Retinal pigment epithelial cell (primary cell): ENCODE results near the gene HUNK.

Source experiments
- DNase-seq: peaks from one replicate; pipeline ENCODE4 v3.0.0-alpha.2; 2010; ENCODE audit warnings: low read depth
- H3K4me3 ChIP-seq: 2 replicates; pipeline ENCODE4 v1.5.1; 2011; ENCODE audit warnings: mild to moderate bottlenecking, low read length, control low read depth, moderate library complexity
- TF ChIP-seq, protein P1 (sequence below): conservative IDR thresholded peaks from 2 replicates; pipeline ENCODE4 v1.5.1; 2011; ENCODE audit warnings: low read depth, low read length, control low read depth, inconsistent platforms

The HUNK gene

GRCh38 chr21:31928656-31929055 lies 55.8 kb downstream of the HUNK start:
- H3K4me3 ChIP-seq: no peak overlapping the region
- DNase-seq: no peak
- TF ChIP-seq, protein P1, sequence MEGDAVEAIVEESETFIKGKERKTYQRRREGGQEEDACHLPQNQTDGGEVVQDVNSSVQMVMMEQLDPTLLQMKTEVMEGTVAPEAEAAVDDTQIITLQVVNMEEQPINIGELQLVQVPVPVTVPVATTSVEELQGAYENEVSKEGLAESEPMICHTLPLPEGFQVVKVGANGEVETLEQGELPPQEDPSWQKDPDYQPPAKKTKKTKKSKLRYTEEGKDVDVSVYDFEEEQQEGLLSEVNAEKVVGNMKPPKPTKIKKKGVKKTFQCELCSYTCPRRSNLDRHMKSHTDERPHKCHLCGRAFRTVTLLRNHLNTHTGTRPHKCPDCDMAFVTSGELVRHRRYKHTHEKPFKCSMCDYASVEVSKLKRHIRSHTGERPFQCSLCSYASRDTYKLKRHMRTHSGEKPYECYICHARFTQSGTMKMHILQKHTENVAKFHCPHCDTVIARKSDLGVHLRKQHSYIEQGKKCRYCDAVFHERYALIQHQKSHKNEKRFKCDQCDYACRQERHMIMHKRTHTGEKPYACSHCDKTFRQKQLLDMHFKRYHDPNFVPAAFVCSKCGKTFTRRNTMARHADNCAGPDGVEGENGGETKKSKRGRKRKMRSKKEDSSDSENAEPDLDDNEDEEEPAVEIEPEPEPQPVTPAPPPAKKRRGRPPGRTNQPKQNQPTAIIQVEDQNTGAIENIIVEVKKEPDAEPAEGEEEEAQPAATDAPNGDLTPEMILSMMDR: no peak

DNA sequence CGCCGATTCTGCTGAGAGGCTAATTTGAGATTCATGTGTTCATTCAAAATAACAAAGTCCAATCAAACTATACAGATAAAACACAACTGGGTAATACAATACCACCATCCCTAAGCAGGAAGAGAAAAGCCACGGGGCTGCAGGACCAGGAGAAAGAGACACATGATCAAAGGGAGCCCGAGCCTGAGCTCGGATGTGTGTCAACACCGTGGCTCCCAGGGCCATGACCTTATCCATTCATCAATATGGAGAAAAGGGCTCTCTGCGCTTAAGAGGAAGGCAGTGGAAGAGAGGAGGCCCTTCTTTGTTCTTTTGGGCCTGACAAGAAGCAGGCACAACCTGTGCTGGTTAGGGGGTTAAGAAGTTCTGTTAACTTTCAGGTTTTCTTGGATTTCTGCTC lies 56.7 kb downstream of the HUNK start:
- no peak overlapping the region for H3K4me3 ChIP-seq
- TF ChIP-seq, protein P1: no peak

GRCh38 chr21:31930001-31930400 lies 57.2 kb downstream of the HUNK start:
- no peak for DNase-seq
- no peak overlapping the region for H3K4me3 ChIP-seq
- TF ChIP-seq, protein P1: no peak

More for the DNA sequence above, 56.7 kb downstream of the HUNK start:
- DNase-seq: no peak

- TF ChIP-seq, protein P1: no peak
- DNase-seq: no peak
- H3K4me3 ChIP-seq: no peak overlapping the region
Measured at GRCh38 chr21:31931644-31932469, 59.0 kb downstream of the HUNK start.

- H3K4me3 ChIP-seq: no peak overlapping the region
- no peak for DNase-seq
- TF ChIP-seq, protein P1: no peak
Measured at GRCh38 chr21:31932470-31932764, 59.6 kb downstream of the HUNK start.

- H3K4me3 ChIP-seq: no peak overlapping the region
- TF ChIP-seq, protein P1: no peak
- no peak for DNase-seq
Measured at GRCh38 chr21:31937303-31937702, 64.5 kb downstream of the HUNK start.
